Upper lobe of left lung (tissue), 6 donors: ENCODE results near the gene TRAPPC2B. TPM values are rescaled to one million over a fixed set of nuclear protein-coding genes. Genes with fewer than 3 reads are reported as not detected.
A peak's percentile ranks its signal among the peaks of the same experiment; 100 is the strongest.

Experiments used
- ATAC-seq, 2 donors: fragments of 200-7000 bp; cut with Tn5 transposase; one replicate each; pipeline ENCODE4 v1.9.1; 2022; ENCODE audit warnings: mild to moderate bottlenecking in 2 of 2, moderate library complexity in 2 of 2; ENCODE audit not compliant: low FRiP score in 2 of 2
- DNase-seq, 2 donors: peaks; one replicate each; pipeline ENCODE4 v3.0.0-alpha.2; 2019 to 2020
- H3K27ac ChIP-seq, 4 donors: fragments of 200-600 bp; sonication (generic); one replicate each; pipeline ENCODE4 v1.5.1; 2016 to 2019
- H3K27me3 ChIP-seq, 4 donors: fragments of 200-600 bp; sonication (generic); one replicate each; pipeline ENCODE4 v1.5.1; 2017 to 2019
- H3K36me3 ChIP-seq, 4 donors: fragments of 200-600 bp; sonication (generic); one replicate each; pipeline ENCODE4 v1.5.1; 2016 to 2019
- H3K4me1 ChIP-seq, 4 donors: fragments of 200-600 bp; sonication (generic); one replicate each; pipeline ENCODE4 v1.5.1; 2018 to 2019
- H3K4me3 ChIP-seq, 4 donors: fragments of 200-600 bp; sonication (generic); one replicate each; pipeline ENCODE4 v1.5.1; 2017 to 2019; ENCODE audit warnings: mild to moderate bottlenecking in 2 of 4, moderate library complexity in 1 of 4
- H3K9me3 ChIP-seq, 4 donors: fragments of 200-600 bp; sonication (generic); one replicate each; pipeline ENCODE4 v1.5.1; 2018 to 2019
- EP300 ChIP-seq, 4 donors: sonication (generic); formaldehyde crosslinking; IDR thresholded peaks; one replicate each; pipeline ENCODE4 v1.5.1; 2017; ENCODE audit warnings: antibody characterized with exemption in 4 of 4, control low read depth in 2 of 4
- POLR2A ChIP-seq, 4 donors: fragments of 450-650 bp; IDR thresholded peaks; one replicate each; pipeline ENCODE4 v1.5.1; 2016 to 2017; ENCODE audit warnings: antibody characterized with exemption in 4 of 4, mild to moderate bottlenecking in 2 of 4
- POLR2AphosphoS5 ChIP-seq, 2 donors: sonication (generic); formaldehyde crosslinking; IDR thresholded peaks; one replicate each; pipeline ENCODE4 v1.5.1; 2017; ENCODE audit warnings: antibody characterized with exemption in 2 of 2
- WGBS, 2 donors: methylation state at CpG; one replicate each; pipeline ENCODE4 v1.1.5; 2017 to 2018; 5-methylcytosine and 5-hydroxymethylcytosine counted together
- total RNA-seq, 6 donors: library from RNA; depleted of rRNA in 4 of 6; stranded (reverse); fragments of >200 nt in 4 of 6; gene quantifications; one replicate each; pipeline versions ENCODE4 v1.1.0 to v1.2.1, GENCODE V29; 2016 to 2021
- TF ChIP-seq, protein P1 (sequence below), 6 experiments: fragments of 450-650 bp in 4 of 6; fragments of 200-600 bp in 2 of 6; sonication (generic) in 2 of 6; IDR thresholded peaks; one replicate each; pipeline ENCODE4 v1.5.1; 2016 to 2019; ENCODE audit warnings: antibody characterized with exemption in 6 of 6
- donor health status: DM: no; HTN: no; CAD: no; lungs with moderate emphysema.
- donor health status: DM: no; HTN: yes; CAD: no; lungs with severe emphysema.

The TRAPPC2B gene
- total RNA-seq, 6 donors from 2014 or later: 6.2 to 29.3 (median 12.8) TPM

- WGBS, 2 donors: 7 to 15% methylated on average over 5 to 8 of the region's 8 CpGs
- ATAC-seq (peak in 1 of 2 donors; percentile 59), DNase-seq (peak in 1 of 2 donors; percentile 63)
- Histone ChIP-seq H3K36me3 (no peaks in the 10 kb centered on the region), H3K27me3 (no peaks in the 10 kb centered on the region), H3K9me3 (peaks cover 0 to 18% (median 3%) of the 10 kb centered on the region in 4 donors), H3K27ac (no peak overlapping the region), H3K4me3 (no peak overlapping the region), H3K4me1 (peaks cover 2 to 10% (median 7%) of the 10 kb centered on the region in 4 donors)
- TF ChIP-seq, protein P1, sequence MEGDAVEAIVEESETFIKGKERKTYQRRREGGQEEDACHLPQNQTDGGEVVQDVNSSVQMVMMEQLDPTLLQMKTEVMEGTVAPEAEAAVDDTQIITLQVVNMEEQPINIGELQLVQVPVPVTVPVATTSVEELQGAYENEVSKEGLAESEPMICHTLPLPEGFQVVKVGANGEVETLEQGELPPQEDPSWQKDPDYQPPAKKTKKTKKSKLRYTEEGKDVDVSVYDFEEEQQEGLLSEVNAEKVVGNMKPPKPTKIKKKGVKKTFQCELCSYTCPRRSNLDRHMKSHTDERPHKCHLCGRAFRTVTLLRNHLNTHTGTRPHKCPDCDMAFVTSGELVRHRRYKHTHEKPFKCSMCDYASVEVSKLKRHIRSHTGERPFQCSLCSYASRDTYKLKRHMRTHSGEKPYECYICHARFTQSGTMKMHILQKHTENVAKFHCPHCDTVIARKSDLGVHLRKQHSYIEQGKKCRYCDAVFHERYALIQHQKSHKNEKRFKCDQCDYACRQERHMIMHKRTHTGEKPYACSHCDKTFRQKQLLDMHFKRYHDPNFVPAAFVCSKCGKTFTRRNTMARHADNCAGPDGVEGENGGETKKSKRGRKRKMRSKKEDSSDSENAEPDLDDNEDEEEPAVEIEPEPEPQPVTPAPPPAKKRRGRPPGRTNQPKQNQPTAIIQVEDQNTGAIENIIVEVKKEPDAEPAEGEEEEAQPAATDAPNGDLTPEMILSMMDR (IDR thresholded peaks at IDR 0.05): peak in 5 of 6 experiments; percentile 11 to 58 (median 55)
- no peak for TF ChIP-seq POLR2AphosphoS5 (IDR thresholded peaks at IDR 0.05)
- no peak for TF ChIP-seq EP300 (IDR thresholded peaks at IDR 0.05)
- no peak for TF ChIP-seq POLR2A (IDR thresholded peaks at IDR 0.05)
These were observed 43.3 kb downstream of the TRAPPC2B start for GRCh38 chr19:57406516-57407123.

DNA sequence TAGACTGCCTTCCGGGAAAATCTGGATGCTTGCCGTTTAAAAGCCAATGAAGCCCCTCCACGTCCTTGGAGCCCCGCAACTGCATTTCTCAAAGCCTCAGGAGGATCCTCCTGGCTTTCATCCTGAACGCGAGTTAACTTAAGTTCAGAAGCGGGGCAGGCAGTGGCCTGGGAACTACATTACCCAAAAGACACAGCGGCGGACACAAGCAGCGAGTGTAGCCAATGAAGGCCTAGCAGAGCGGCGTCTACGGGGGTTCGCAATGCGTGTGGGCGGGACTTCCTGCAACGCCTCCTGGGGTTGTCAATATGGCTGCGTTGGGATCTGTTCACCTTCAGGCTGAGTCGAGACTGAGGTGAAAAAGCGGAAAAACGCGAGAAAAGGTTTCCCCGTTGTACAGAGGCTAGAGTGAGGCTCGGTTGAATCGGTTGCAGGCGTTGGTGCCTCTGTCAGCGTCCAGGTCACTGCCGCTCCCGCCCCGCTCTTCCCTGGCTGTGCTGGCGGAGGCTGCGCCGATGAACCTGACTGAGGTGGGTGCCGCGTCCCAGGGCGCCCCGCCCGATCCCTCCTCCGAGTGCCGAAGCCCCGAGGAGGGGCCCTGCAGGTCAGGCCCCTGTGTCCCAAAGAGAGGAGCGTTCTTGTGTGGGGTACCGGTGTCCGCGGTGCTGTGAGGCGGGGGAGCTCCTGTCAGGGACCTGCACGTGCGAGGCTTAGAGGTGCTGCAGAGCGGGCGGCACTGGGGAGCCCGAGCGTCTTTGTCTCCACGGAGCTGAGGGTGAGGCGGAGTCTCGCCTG is 47.7 kb downstream of the TRAPPC2B start, which contains the start of gene ZNF17:
ZNF17 (plus strand) TSS at position 285 of the 795 bp plus-strand sequence. CDS start 2,455 bp downstream, outside the sequence.
- 0 to 1% methylated on average over 22 to 40 of the region's 55 CpGs for WGBS, 2 donors
- H3K27ac ChIP-seq: peak within 1 kb of the TSS; percentile 48 to 83 (median 68)
- H3K4me3 ChIP-seq: peak within 1 kb of the TSS; percentile 72 to 97 (median 89)
- H3K9me3 ChIP-seq: peaks cover 0 to 5% (median 3%) of the 10 kb centered on the region in 4 donors
- peak; percentile 99 to 100 for ATAC-seq
- H3K27me3 ChIP-seq: no peaks in the 10 kb centered on the region
- DNase-seq: peak; percentile 87 to 95
- H3K4me1 ChIP-seq: peaks cover 8 to 18% (median 15%) of the 10 kb centered on the region in 4 donors
- peaks cover 0 to 29% (median 9%) of the 10 kb centered on the region in 4 donors for H3K36me3 ChIP-seq
- TF ChIP-seq, protein P1 (IDR thresholded peaks at IDR 0.05): peak in 1 of 6 experiments; percentile 13
- TF ChIP-seq EP300 (IDR thresholded peaks at IDR 0.05): no peak
- TF ChIP-seq POLR2AphosphoS5 (IDR thresholded peaks at IDR 0.05): peak; percentile 28 to 80
- peak in 1 of 4 donors; percentile 56 for TF ChIP-seq POLR2A (IDR thresholded peaks at IDR 0.05)

Other genes starting within 250 kb of the TRAPPC2B start
- not detected for gene USP29, start 243.6 kb upstream of the TRAPPC2B start, total RNA-seq
- gene ZIM3, start 218.3 kb upstream of the TRAPPC2B start, total RNA-seq: not detected
- gene DUXA, start 196.1 kb upstream of the TRAPPC2B start, total RNA-seq: not detected
- gene ZNF264, start 172.1 kb upstream of the TRAPPC2B start, total RNA-seq: 10 to 100 TPM; 35.1 to 60.1 (median 42.9) TPM
- gene AURKC, start 132.5 kb upstream of the TRAPPC2B start, total RNA-seq: 1 to 10 TPM in 2 of 6 donors, under 1 TPM in 2, not detected in 2; 0.84 to 2.1 (median 1.1) TPM
- 10 to 100 TPM; 10.5 to 18.8 (median 12.8) TPM for gene ZNF805, start 122.9 kb upstream of the TRAPPC2B start, total RNA-seq
- 10 to 100 TPM; 37.6 to 88.0 (median 53.6) TPM for gene ZNF460, start 83.1 kb upstream of the TRAPPC2B start, total RNA-seq
- 10 to 100 TPM in 1 of 6 donors, 1 to 10 TPM in 5; 3.4 to 10.5 (median 6.0) TPM for gene ZNF543, start 43.1 kb upstream of the TRAPPC2B start, total RNA-seq
- 1 to 10 TPM; 2.1 to 8.8 (median 7.3) TPM for gene ZNF304, start 12.3 kb upstream of the TRAPPC2B start, total RNA-seq
- 1 to 10 TPM in 5 of 6 donors, under 1 TPM in 1; 0.89 to 9.4 (median 3.2) TPM for gene ZNF547, start within 50 bp of the TRAPPC2B start, total RNA-seq
- gene ZNF548, start 26.3 kb downstream of the TRAPPC2B start, total RNA-seq: 10 to 100 TPM; 12.6 to 23.9 (median 17.0) TPM
- gene ZNF17, start 47.6 kb downstream of the TRAPPC2B start, total RNA-seq: 10 to 100 TPM in 4 of 6 donors, 1 to 10 TPM in 2; 6.9 to 17.8 (median 11.3) TPM
- 10 to 100 TPM in 2 of 6 donors, 1 to 10 TPM in 4; 6.9 to 16.1 (median 9.0) TPM for gene ZNF749, start 71.8 kb downstream of the TRAPPC2B start, total RNA-seq
- 1 to 10 TPM in 1 of 6 donors, under 1 TPM in 4, not detected in 1; 0.17 to 2.1 (median 0.91) TPM for gene VN1R1, start 93.6 kb downstream of the TRAPPC2B start, total RNA-seq
- 10 to 100 TPM in 1 of 6 donors, 1 to 10 TPM in 5; 4.3 to 17.3 (median 6.8) TPM for gene ZNF772, start 114.0 kb downstream of the TRAPPC2B start, total RNA-seq
- gene ZNF419, start 124.2 kb downstream of the TRAPPC2B start, total RNA-seq: 10 to 100 TPM in 3 of 6 donors, 1 to 10 TPM in 3; 7.0 to 20.4 (median 9.7) TPM
- 10 to 100 TPM in 2 of 6 donors, 1 to 10 TPM in 4; 5.0 to 12.5 (median 8.0) TPM for gene ZNF773, start 136.4 kb downstream of the TRAPPC2B start, total RNA-seq
- gene ZNF549, start 163.8 kb downstream of the TRAPPC2B start, total RNA-seq: 1 to 10 TPM; 1.8 to 8.4 (median 5.4) TPM
- 10 to 100 TPM in 1 of 6 donors, 1 to 10 TPM in 5; 4.3 to 11.1 (median 7.4) TPM for gene ZNF550, start 196.3 kb downstream of the TRAPPC2B start, total RNA-seq
- 1 to 10 TPM in 5 of 6 donors, under 1 TPM in 1; 0.55 to 6.1 (median 3.6) TPM for gene ZNF416, start 215.4 kb downstream of the TRAPPC2B start, total RNA-seq
- gene ZIK1, start 220.6 kb downstream of the TRAPPC2B start, total RNA-seq: 1 to 10 TPM in 5 of 6 donors, under 1 TPM in 1; 0.78 to 3.3 (median 2.6) TPM
- gene ZNF530, start 236.3 kb downstream of the TRAPPC2B start, total RNA-seq: 1 to 10 TPM; 1.7 to 7.3 (median 3.0) TPM